Central memory CD8-positive, alpha-beta T cell (primary cell): ENCODE results near the gene ELP4.
A peak's percentile ranks its signal among the peaks of the same experiment; 100 is the strongest.

Experiments used
- ATAC-seq: fragments of 150-1000 bp; cut with Tn5 transposase; replicated peaks from 2 replicates; pipeline ENCODE4 v1.10.0; 2022; ENCODE audit warnings: mild to moderate bottlenecking, moderate FRiP score, moderate number of reproducible peaks; ENCODE audit not compliant: poor library complexity, severe bottlenecking; ENCODE audit errors: extremely low read depth
- DNase-seq, 2 donors: peaks; one replicate each; pipeline ENCODE4 v3.0.0; 2021; ENCODE audit warnings: low spot score in 2 of 2
- H3K27ac Mint-ChIP-seq: one replicate; pipeline ENCODE4 v1.8.0; 2022; ENCODE audit warnings: low read depth, mild to moderate bottlenecking, moderate library complexity, mixed read lengths
- H3K27me3 Mint-ChIP-seq: one replicate; pipeline ENCODE4 v1.8.0; 2022; ENCODE audit warnings: mixed read lengths
- H3K36me3 Mint-ChIP-seq: one replicate; pipeline ENCODE4 v1.8.0; 2022; ENCODE audit warnings: mild to moderate bottlenecking, moderate library complexity, mixed read lengths; ENCODE audit not compliant: insufficient read depth
- H3K4me1 Mint-ChIP-seq: one replicate; pipeline ENCODE4 v1.8.0; 2022; ENCODE audit warnings: mixed read lengths
- H3K4me3 Mint-ChIP-seq: one replicate; pipeline ENCODE4 v1.8.0; 2022; ENCODE audit warnings: mild to moderate bottlenecking, moderate library complexity, mixed read lengths
- H3K9me3 Mint-ChIP-seq: one replicate; pipeline ENCODE4 v1.8.0; 2022; ENCODE audit warnings: mixed read lengths

The ELP4 gene

GRCh38 chr11:31795706-31796498 lies 286.3 kb downstream of the ELP4 start:
- no peak for ATAC-seq
- no peak overlapping the region for H3K27ac Mint-ChIP-seq
- H3K36me3 Mint-ChIP-seq: no peaks in the 10 kb centered on the region
- DNase-seq: peak in 1 of 2 donors; percentile 4
- peaks cover 69% of the 10 kb centered on the region for H3K27me3 Mint-ChIP-seq
- peaks cover 20% of the 10 kb centered on the region for H3K4me1 Mint-ChIP-seq
- H3K4me3 Mint-ChIP-seq: no peak overlapping the region
- H3K9me3 Mint-ChIP-seq: no peaks in the 10 kb centered on the region

GRCh38 chr11:31796499-31797189 lies 287.1 kb downstream of the ELP4 start:
- H3K27me3 Mint-ChIP-seq: peaks cover 77% of the 10 kb centered on the region
- H3K9me3 Mint-ChIP-seq: no peaks in the 10 kb centered on the region
- no peak overlapping the region for H3K27ac Mint-ChIP-seq
- H3K4me3 Mint-ChIP-seq: no peak overlapping the region
- peaks cover 20% of the 10 kb centered on the region for H3K4me1 Mint-ChIP-seq
- DNase-seq (no peak), ATAC-seq (no peak)
- H3K36me3 Mint-ChIP-seq: no peaks in the 10 kb centered on the region

GRCh38 chr11:31797190-31798056 lies 287.9 kb downstream of the ELP4 start:
- Mint-ChIP-seq H3K27ac (no peak overlapping the region), H3K4me1 (peaks cover 20% of the 10 kb centered on the region), H3K9me3 (no peaks in the 10 kb centered on the region), H3K36me3 (no peaks in the 10 kb centered on the region), H3K4me3 (no peak overlapping the region), H3K27me3 (peaks cover 85% of the 10 kb centered on the region)
- ATAC-seq: no peak
- DNase-seq: no peak

GRCh38 chr11:31798057-31798553 lies 288.5 kb downstream of the ELP4 start:
- H3K9me3 Mint-ChIP-seq: no peaks in the 10 kb centered on the region
- no peak overlapping the region for H3K27ac Mint-ChIP-seq
- peak in 1 of 2 donors; percentile 1 for DNase-seq
- no peak overlapping the region for H3K4me3 Mint-ChIP-seq
- no peak for ATAC-seq
- peaks cover 91% of the 10 kb centered on the region for H3K27me3 Mint-ChIP-seq
- H3K36me3 Mint-ChIP-seq: no peaks in the 10 kb centered on the region
- H3K4me1 Mint-ChIP-seq: peaks cover 27% of the 10 kb centered on the region

GRCh38 chr11:31798554-31799434 lies 289.2 kb downstream of the ELP4 start:
- Mint-ChIP-seq H3K9me3 (no peaks in the 10 kb centered on the region), H3K36me3 (peaks cover under 1% of the 10 kb centered on the region), H3K4me3 (no peak overlapping the region), H3K27ac (no peak overlapping the region), H3K27me3 (peaks cover 98% of the 10 kb centered on the region), H3K4me1 (peaks cover 34% of the 10 kb centered on the region)
- ATAC-seq: no peak
- DNase-seq: peak in 1 of 2 donors; percentile 9

- Mint-ChIP-seq H3K27me3 (peaks cover 99% of the 10 kb centered on the region), H3K9me3 (no peaks in the 10 kb centered on the region), H3K36me3 (peaks cover 3% of the 10 kb centered on the region), H3K27ac (no peak overlapping the region), H3K4me3 (no peak overlapping the region), H3K4me1 (peaks cover 43% of the 10 kb centered on the region)
- ATAC-seq: no peak
- peak in 1 of 2 donors; percentile 3 for DNase-seq
These were observed 290.1 kb downstream of the ELP4 start for GRCh38 chr11:31799435-31800397.

- peak in 1 of 2 donors; percentile 7 for DNase-seq
- Mint-ChIP-seq H3K27ac (no peak overlapping the region), H3K4me3 (no peak overlapping the region), H3K4me1 (peaks cover 45% of the 10 kb centered on the region), H3K36me3 (peaks cover 3% of the 10 kb centered on the region), H3K27me3 (peaks cover 95% of the 10 kb centered on the region), H3K9me3 (no peaks in the 10 kb centered on the region)
- ATAC-seq: no peak
These were observed 291.1 kb downstream of the ELP4 start for GRCh38 chr11:31800398-31801265.

GRCh38 chr11:31801298-31801702 lies 291.7 kb downstream of the ELP4 start:
- Mint-ChIP-seq H3K36me3 (peaks cover 3% of the 10 kb centered on the region), H3K4me1 (peaks cover 45% of the 10 kb centered on the region), H3K9me3 (no peaks in the 10 kb centered on the region), H3K27ac (no peak overlapping the region), H3K27me3 (peaks cover 90% of the 10 kb centered on the region), H3K4me3 (no peak overlapping the region)
- peak in 1 of 2 donors; percentile 5 for DNase-seq
- ATAC-seq: no peak

GRCh38 chr11:31802000-31802551 lies 292.5 kb downstream of the ELP4 start:
- peaks cover 3% of the 10 kb centered on the region for H3K36me3 Mint-ChIP-seq
- ATAC-seq (no peak), DNase-seq (no peak)
- H3K27ac Mint-ChIP-seq: no peak overlapping the region
- H3K4me1 Mint-ChIP-seq: peaks cover 39% of the 10 kb centered on the region
- no peak overlapping the region for H3K4me3 Mint-ChIP-seq
- peaks cover 90% of the 10 kb centered on the region for H3K27me3 Mint-ChIP-seq
- no peaks in the 10 kb centered on the region for H3K9me3 Mint-ChIP-seq

GRCh38 chr11:31802609-31802989 lies 293.0 kb downstream of the ELP4 start:
- H3K36me3 Mint-ChIP-seq: peaks cover 3% of the 10 kb centered on the region
- DNase-seq (peak in 1 of 2 donors; percentile 1), ATAC-seq (no peak)
- no peaks in the 10 kb centered on the region for H3K9me3 Mint-ChIP-seq
- H3K27me3 Mint-ChIP-seq: peaks cover 90% of the 10 kb centered on the region
- H3K4me3 Mint-ChIP-seq: no peak overlapping the region
- peaks cover 36% of the 10 kb centered on the region for H3K4me1 Mint-ChIP-seq
- H3K27ac Mint-ChIP-seq: no peak overlapping the region
